ENCODE data around the gene RFX3.

The RFX3 gene

DNA sequence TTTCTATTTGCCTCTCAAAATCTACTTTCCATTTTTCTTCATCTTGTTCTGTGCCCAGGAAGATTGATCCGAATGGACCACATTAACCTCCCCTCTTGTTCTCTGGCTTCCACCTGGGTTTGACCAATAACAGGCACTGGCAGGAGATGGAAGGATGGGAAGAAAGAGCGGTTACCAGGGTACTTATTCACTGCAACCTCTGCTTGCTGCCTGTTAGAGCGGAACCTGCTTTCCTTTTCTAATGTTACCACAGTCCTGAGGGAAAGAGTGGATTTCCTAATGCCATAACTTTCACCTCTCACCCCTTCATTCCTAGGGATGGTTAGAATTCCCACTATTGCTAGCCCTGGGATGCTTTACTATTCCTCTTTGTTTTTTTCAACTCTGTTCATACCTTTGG, 262.1 kb downstream of the RFX3 start:
- Histone ChIP-seq H3K4me1 (ENCODE audit: control insufficient read depth, insufficient read depth, low read length) (no peaks in the 10 kb centered on the region), H3K36me3 (ENCODE audit: control insufficient read depth, insufficient read depth, low read length) (no peaks in the 10 kb centered on the region), H3K4me3 (ENCODE audit: low read length) (no peak overlapping the region), H3K27ac (ENCODE audit: low read depth, low read length) (no peak overlapping the region), H3K27me3 (ENCODE audit: control insufficient read depth, insufficient read depth, low read length) (no peaks in the 10 kb centered on the region), H3K9ac (ENCODE audit: low read length) (no peak overlapping the region)

GRCh38 chr9:3262826-3263529, 262.8 kb downstream of the RFX3 start:
- H3K4me3 ChIP-seq (ENCODE audit: low read length): no peak overlapping the region
- H3K27ac ChIP-seq (ENCODE audit: low read depth, low read length): no peak overlapping the region
- H3K27me3 ChIP-seq (ENCODE audit: control insufficient read depth, insufficient read depth, low read length): no peaks in the 10 kb centered on the region
- no peaks in the 10 kb centered on the region for H3K4me1 ChIP-seq (ENCODE audit: control insufficient read depth, insufficient read depth, low read length)
- no peaks in the 10 kb centered on the region for H3K36me3 ChIP-seq (ENCODE audit: control insufficient read depth, insufficient read depth, low read length)
- H3K9ac ChIP-seq (ENCODE audit: low read length): no peak overlapping the region

GRCh38 chr9:3261484-3261883, 264.3 kb downstream of the RFX3 start:
- Histone ChIP-seq H3K9ac (ENCODE audit: low read length) (no peak overlapping the region), H3K4me3 (ENCODE audit: low read length) (no peak overlapping the region), H3K27me3 (ENCODE audit: control insufficient read depth, insufficient read depth, low read length) (no peaks in the 10 kb centered on the region), H3K4me1 (ENCODE audit: control insufficient read depth, insufficient read depth, low read length) (no peaks in the 10 kb centered on the region), H3K36me3 (ENCODE audit: control insufficient read depth, insufficient read depth, low read length) (no peaks in the 10 kb centered on the region), H3K27ac (ENCODE audit: low read depth, low read length) (no peak overlapping the region)

DNA sequence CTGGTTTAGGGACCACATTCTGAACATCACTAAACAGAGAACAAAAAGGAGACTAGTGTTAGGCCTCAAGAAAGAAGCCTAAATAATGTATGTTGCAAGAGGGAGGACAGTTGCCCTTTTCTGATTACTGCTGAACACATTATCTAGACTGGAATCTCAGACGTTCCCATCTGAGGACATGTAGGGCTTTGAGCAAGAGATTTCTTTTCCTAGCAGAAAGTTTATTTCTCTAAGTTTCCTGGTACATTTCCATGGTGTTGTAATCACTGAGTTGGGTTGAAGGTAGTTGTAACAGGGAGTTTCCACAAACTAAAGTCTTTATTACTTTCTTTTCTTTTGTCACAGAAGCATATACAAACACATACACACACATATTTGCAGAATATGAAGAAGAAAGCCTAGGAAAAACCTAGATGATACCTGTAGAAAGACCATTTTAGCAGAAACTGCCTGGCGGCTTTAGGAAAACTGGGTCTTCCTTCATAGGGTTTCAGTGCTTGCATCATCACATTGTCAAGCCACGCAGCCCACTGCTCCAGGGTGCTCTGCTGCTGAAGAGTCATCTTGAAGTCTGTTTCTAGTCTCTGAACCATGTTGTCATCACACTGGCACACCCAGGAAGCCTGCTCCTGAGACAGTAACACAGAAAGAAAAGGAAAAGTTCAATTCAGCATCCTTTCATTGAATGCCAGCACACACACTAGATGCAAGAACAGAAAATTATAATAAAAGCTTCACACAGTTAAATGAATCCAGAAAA, 269.1 kb downstream of the RFX3 start:
- no peaks in the 10 kb centered on the region for H3K4me1 ChIP-seq (ENCODE audit: control insufficient read depth, insufficient read depth, low read length)
- no peak overlapping the region for H3K9ac ChIP-seq (ENCODE audit: low read length)
- H3K27ac ChIP-seq (ENCODE audit: low read depth, low read length): no peak overlapping the region
- H3K27me3 ChIP-seq (ENCODE audit: control insufficient read depth, insufficient read depth, low read length): no peaks in the 10 kb centered on the region
- no peaks in the 10 kb centered on the region for H3K36me3 ChIP-seq (ENCODE audit: control insufficient read depth, insufficient read depth, low read length)
- no peak overlapping the region for H3K4me3 ChIP-seq (ENCODE audit: low read length)

DNA sequence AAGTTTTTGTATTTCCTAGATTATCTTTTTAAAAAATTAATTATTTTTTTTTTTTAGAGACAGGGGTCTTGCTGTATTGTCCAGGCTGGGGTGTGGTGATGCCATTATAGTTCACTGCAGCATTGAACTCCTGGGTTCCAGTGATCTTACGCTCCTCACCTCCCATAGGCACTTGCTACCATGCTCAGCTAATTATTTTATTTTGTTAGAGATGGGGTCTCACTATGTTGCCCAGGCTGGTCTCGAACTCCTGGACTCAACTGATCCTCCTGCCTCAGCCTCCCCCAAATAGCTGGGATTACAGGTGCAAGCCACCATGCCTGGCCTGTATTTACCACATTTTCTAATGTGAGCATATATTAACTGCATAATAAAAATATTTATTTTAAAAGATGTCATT, 274.5 kb downstream of the RFX3 start:
- H3K36me3 ChIP-seq (ENCODE audit: control insufficient read depth, insufficient read depth, low read length): peaks cover under 1% of the 10 kb centered on the region
- H3K27me3 ChIP-seq (ENCODE audit: control insufficient read depth, insufficient read depth, low read length): no peaks in the 10 kb centered on the region
- H3K27ac ChIP-seq (ENCODE audit: low read depth, low read length): no peak overlapping the region
- no peak overlapping the region for H3K9ac ChIP-seq (ENCODE audit: low read length)
- H3K4me3 ChIP-seq (ENCODE audit: low read length): no peak overlapping the region
- H3K4me1 ChIP-seq (ENCODE audit: control insufficient read depth, insufficient read depth, low read length): no peaks in the 10 kb centered on the region

GRCh38 chr9:3250741-3251140, 275.1 kb downstream of the RFX3 start:
- Histone ChIP-seq H3K27me3 (ENCODE audit: control insufficient read depth, insufficient read depth, low read length) (no peaks in the 10 kb centered on the region), H3K4me1 (ENCODE audit: control insufficient read depth, insufficient read depth, low read length) (no peaks in the 10 kb centered on the region), H3K4me3 (ENCODE audit: low read length) (no peak overlapping the region), H3K27ac (ENCODE audit: low read depth, low read length) (no peak overlapping the region), H3K9ac (ENCODE audit: low read length) (no peak overlapping the region), H3K36me3 (ENCODE audit: control insufficient read depth, insufficient read depth, low read length) (peaks cover 2% of the 10 kb centered on the region)

- H3K9ac ChIP-seq (ENCODE audit: low read length): no peak overlapping the region
- H3K4me3 ChIP-seq (ENCODE audit: low read length): no peak overlapping the region
- H3K27me3 ChIP-seq (ENCODE audit: control insufficient read depth, insufficient read depth, low read length): no peaks in the 10 kb centered on the region
- peaks cover 2% of the 10 kb centered on the region for H3K36me3 ChIP-seq (ENCODE audit: control insufficient read depth, insufficient read depth, low read length)
- no peak overlapping the region for H3K27ac ChIP-seq (ENCODE audit: low read depth, low read length)
- H3K4me1 ChIP-seq (ENCODE audit: control insufficient read depth, insufficient read depth, low read length): no peaks in the 10 kb centered on the region
Observed at GRCh38 chr9:3247211-3247610, 278.6 kb downstream of the RFX3 start.

DNA sequence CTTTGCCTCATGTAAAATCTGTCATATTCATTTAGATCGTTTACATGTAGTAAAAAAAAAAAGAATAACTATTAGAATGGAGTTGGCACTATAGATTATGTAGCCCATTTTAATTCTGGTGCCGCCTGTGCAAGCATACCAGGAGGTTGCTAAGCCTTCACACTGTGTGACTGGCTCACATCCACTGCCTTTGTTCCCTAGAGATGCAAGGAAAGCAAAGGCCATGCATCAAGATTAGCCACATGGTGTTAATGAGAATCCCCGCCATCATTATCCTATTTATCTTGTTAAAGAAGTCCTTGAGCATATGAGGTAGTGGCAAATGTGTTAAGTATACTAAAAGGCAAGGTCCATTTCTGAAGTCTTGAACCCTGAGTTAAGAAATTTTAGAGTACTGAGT, 279.6 kb downstream of the RFX3 start:
- H3K27ac ChIP-seq (ENCODE audit: low read depth, low read length): no peak overlapping the region
- H3K9ac ChIP-seq (ENCODE audit: low read length): no peak overlapping the region
- no peaks in the 10 kb centered on the region for H3K4me1 ChIP-seq (ENCODE audit: control insufficient read depth, insufficient read depth, low read length)
- no peaks in the 10 kb centered on the region for H3K27me3 ChIP-seq (ENCODE audit: control insufficient read depth, insufficient read depth, low read length)
- no peak overlapping the region for H3K4me3 ChIP-seq (ENCODE audit: low read length)
- peaks cover 2% of the 10 kb centered on the region for H3K36me3 ChIP-seq (ENCODE audit: control insufficient read depth, insufficient read depth, low read length)

DNA sequence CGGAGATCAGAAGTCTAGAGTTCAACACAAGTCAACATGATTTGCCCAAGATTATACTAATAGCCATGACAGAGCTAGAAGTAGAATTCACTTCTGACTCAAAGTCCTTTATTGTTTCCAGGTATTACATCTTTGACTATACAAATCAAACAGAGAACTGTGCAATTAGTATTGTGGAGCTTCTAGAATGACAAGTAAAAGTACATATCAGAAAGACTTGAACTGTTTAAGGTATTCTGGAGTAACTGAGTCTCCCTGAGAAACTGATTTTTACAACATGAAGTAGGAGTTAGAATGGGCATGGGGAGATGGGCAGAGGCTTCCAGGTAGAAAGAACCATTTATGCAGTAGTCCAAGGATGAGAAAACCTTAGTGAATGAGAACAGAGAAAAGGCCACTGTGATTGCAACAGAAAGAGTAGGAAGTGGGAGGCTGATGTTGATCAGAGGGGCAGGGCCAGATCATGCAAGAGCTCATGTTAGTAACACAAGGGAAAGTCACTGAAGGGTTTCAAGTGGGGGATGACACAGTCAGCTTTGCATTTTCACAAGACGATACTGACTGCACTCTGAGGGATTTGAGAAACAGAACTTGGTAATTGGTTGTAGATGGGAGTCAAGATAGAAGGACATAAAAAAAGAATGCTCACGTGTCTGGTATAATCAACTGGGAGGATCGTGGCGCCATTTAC, 280.7 kb downstream of the RFX3 start:
- Histone ChIP-seq H3K36me3 (ENCODE audit: control insufficient read depth, insufficient read depth, low read length) (peaks cover 2% of the 10 kb centered on the region), H3K4me1 (ENCODE audit: control insufficient read depth, insufficient read depth, low read length) (no peaks in the 10 kb centered on the region), H3K27ac (ENCODE audit: low read depth, low read length) (no peak overlapping the region), H3K9ac (ENCODE audit: low read length) (no peak overlapping the region), H3K27me3 (ENCODE audit: control insufficient read depth, insufficient read depth, low read length) (no peaks in the 10 kb centered on the region), H3K4me3 (ENCODE audit: low read length) (no peak overlapping the region)

DNA sequence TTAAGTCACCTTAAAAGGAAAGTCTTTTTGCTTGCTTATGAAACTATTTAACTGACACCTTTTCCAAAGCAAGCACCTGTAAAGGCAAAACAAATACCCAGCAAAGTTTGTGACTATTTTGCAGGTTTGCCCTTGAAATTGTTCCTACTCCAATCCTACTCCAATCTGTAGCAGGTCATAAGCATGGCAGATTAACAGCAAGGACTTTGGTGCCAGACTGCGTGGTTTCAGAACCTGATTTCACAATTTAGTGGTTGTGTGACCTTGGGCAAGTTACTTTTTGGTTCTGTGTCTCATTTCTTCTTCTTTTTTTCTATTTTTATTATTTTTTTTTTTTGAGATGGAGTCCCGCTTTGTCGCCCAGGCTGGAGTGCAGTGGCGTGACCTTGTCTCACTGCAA, 282.1 kb downstream of the RFX3 start:
- Histone ChIP-seq H3K4me3 (ENCODE audit: low read length) (no peak overlapping the region), H3K9ac (ENCODE audit: low read length) (no peak overlapping the region), H3K27me3 (ENCODE audit: control insufficient read depth, insufficient read depth, low read length) (no peaks in the 10 kb centered on the region), H3K27ac (ENCODE audit: low read depth, low read length) (no peak overlapping the region), H3K4me1 (ENCODE audit: control insufficient read depth, insufficient read depth, low read length) (no peaks in the 10 kb centered on the region), H3K36me3 (ENCODE audit: control insufficient read depth, insufficient read depth, low read length) (peaks cover 2% of the 10 kb centered on the region)

GRCh38 chr9:3241290-3241689, 284.5 kb downstream of the RFX3 start:
- Histone ChIP-seq H3K27me3 (ENCODE audit: control insufficient read depth, insufficient read depth, low read length) (no peaks in the 10 kb centered on the region), H3K9ac (ENCODE audit: low read length) (no peak overlapping the region), H3K36me3 (ENCODE audit: control insufficient read depth, insufficient read depth, low read length) (peaks cover under 1% of the 10 kb centered on the region), H3K4me3 (ENCODE audit: low read length) (no peak overlapping the region), H3K4me1 (ENCODE audit: control insufficient read depth, insufficient read depth, low read length) (no peaks in the 10 kb centered on the region), H3K27ac (ENCODE audit: low read depth, low read length) (no peak overlapping the region)

DNA sequence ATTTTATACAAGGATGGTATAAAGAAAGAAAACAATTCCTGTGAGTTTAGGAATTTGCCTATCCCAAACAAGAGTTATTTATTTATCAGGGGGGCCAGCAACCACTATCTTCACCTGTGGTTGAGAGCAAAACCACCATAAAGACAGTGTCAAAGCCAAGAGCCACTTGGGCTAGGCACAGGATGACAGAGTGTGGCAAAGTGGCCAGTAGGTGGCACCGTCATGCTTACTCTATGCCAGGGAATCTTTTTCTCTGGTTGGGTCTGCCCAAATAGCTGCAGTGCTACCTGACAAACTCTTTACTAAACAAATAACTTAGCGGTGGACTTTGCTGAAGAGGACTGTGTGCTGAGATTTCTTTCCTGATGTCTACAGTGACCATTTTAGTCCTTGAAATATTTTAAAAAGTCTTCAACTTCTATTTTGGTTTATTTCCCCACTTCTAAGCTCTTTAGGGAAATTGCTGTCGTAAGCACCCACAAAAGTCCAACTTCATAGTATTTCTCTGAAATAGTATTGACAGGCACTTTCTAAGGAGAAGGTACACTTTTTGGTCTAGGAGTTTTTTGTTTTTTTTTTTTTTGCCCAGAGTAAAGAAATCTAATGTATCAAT, 285.0 kb downstream of the RFX3 start:
- Histone ChIP-seq H3K27me3 (ENCODE audit: control insufficient read depth, insufficient read depth, low read length) (no peaks in the 10 kb centered on the region), H3K4me1 (ENCODE audit: control insufficient read depth, insufficient read depth, low read length) (no peaks in the 10 kb centered on the region), H3K36me3 (ENCODE audit: control insufficient read depth, insufficient read depth, low read length) (no peaks in the 10 kb centered on the region), H3K4me3 (ENCODE audit: low read length) (no peak overlapping the region), H3K9ac (ENCODE audit: low read length) (no peak overlapping the region), H3K27ac (ENCODE audit: low read depth, low read length) (no peak overlapping the region)

All from rectal smooth muscle tissue (tissue), 1 donor.